Jurkat, Clone E6-1 (cell line): ENCODE measurements around the gene OSMR.

Experiments used
- DNase-seq: peaks from one replicate; pipeline ENCODE4 v3.0.0-alpha.2; 2011; ENCODE audit warnings: low read depth, low spot score
- H3K4me3 ChIP-seq: 2 replicates; pipeline ENCODE4 v1.5.1; 2011; ENCODE audit warnings: mild to moderate bottlenecking, low read length, control low read depth, moderate library complexity

Gene OSMR

DNA sequence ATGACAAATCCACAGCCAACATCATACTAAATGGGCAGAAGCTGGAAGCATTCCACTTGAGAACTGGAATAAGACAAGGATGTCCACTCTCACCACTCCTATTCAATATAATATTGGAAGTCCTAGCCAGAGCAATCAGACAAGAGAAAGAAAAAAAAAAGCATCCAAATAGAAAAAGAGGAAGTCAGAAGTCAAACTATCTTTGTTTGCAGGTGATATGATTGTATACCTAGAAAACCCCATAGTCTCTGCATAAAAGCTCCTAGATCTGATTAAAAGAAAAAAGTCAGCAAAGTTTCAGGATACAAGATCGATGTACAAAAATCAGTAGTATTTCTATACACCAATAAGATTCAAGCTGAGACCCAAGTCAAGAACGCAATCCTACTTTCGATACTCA is 66.1 kb downstream of the OSMR start:
- no peak for DNase-seq

DNA sequence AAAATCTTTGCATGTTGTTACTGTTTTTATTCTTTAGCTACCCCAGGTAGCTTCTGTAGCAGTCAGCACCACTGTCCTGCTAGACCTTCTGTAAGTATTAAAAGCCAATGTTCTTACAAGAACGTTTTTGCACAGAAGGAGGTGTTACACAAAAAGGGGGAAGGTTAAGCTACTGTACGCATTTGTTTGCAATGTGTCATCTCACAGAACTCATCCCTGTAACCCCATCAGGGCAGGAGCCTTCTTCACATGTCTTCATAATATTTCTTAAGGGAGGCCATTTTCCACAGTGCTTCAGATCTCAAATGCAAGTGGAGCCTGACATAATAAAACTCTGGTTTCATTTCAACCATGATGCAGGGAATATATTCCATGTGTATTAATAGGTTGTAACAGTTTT is 67.9 kb downstream of the OSMR start:
- no peak overlapping the region for H3K4me3 ChIP-seq
- DNase-seq, result no peak

More for the DNA sequence above, 66.1 kb downstream of the OSMR start:
- no peak overlapping the region for H3K4me3 ChIP-seq

DNA sequence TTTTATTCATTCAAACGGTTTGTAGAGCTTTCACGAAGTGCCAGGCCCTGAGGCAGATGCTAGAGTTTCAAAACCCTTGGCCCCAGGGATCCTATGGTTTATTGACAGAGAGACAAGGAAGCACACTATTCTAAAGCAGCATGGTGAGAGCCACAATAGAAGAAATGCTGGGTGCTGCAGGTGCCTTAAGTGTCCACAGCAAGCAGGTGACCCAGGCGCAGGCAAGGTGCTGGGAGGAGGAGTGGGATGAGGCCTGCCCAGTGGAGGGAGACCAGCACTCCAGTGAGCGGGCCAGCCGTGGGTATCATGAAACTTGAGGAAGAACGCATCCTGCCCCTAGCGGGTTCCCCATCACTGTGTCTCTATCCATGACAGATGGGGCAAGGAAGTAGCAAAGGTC is 71.0 kb downstream of the OSMR start:
- no peak overlapping the region for H3K4me3 ChIP-seq
- no peak for DNase-seq

DNA sequence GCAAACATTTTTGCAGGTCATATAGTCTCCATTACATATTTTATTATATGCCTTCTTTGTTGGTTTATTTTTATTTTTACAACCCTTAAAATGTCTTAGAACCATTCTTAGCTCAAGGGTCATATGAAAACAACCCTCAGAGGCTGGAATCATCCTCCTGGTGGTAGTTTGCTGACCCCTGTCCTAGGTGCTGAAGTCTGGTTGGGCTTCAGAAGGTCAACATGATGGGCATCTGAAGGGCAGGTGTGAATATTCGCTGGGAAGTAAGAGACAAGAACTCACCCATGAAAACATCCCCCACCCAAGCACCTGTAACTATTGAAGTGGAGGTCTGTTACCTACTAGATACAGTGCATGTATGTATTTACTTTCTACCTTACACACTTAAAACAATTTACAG is 75.4 kb downstream of the OSMR start:
- no peak for DNase-seq
- no peak overlapping the region for H3K4me3 ChIP-seq

DNA sequence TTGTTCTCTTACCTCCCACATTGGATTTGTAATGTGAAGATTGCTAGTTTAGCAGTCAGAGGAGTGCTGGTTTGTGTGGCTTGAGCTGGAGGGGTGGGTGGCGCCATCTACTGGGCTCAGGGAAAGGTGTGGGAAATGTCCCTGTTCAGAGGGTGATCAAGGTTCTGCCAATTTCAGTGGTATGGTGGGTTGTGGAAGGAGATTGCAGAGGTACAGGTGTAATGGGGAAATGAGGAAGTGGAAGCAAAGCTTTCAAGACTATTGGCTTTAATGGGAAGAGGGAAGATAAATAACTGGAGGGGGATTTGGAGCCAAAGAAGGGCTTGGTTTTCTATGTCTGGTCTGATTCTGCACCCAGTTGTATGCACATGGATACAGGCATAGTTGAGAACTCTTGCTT is 76.4 kb downstream of the OSMR start:
- DNase-seq, result peak; percentile 30

DNA sequence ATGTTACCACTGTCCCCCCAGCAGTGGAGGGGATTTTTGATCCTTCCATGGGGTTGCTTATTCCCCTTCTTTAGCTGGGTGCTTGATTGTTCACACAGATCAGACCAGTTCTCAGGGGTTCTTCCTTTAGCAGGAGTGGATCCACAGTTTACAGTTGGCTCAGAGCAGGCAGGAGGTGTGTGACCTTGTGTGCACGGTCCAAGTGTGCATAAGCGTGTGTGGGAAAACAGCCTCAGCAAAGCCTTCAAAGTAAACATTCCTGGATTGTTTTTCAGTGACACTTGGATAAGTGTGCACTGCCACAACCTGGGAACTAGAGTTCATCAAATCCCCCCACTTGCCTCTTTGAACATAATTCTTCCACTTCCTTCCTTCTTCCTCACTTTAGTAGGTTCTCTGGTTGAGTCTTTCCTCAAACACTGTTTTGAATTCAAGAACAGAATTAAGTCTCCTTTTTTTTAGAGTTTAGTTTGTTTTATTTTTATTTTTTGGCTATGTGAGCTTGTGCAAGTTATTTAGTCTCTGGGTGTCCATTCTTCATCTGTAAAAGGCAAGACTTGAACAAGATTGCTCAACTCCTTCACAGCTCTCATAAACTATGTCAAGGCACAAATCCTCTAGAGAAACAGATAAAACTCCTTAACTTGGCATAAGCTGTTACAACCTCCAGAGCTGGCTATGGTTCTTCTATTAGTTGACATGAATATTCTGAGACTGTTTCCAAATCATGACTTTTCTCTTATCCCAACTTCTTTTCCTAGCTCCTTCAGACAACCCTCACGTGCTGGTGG is 78.0 kb downstream of the OSMR start:
- no peak overlapping the region for H3K4me3 ChIP-seq
- no peak for DNase-seq

More for the DNA sequence above, 76.4 kb downstream of the OSMR start:
- no peak overlapping the region for H3K4me3 ChIP-seq

DNA sequence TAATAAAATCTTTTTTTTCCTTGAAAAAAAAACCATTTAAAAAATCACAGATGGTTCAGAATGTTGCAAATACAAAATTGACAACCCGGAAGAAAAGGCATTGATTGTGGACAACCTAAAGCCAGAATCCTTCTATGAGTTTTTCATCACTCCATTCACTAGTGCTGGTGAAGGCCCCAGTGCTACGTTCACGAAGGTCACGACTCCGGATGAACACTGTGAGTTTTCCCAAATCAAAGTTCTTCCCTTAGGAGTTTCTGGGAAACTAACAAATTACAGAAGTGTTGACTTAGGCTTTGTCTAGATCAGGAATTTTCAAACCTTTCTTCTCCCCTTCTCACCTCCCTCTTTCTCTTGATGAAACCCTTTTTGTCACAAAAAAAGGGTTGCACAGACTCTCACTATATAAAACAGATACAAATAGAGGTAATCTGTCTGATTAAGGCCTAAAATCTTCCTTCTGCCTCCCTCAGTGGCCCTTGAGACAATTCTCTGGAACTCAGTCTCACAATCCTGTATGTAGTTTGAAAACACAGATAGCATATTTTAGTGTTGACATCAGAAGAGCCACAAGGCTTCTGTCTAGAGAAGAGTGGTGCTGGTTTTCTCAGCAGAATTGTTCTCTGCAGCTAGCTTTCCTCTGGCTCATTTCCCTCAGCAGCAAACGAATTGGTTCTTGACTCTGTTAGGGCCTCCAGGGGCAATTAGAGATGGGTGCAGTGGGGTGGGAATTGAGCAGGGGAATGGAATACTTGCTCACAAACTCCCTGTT is 79.5 kb downstream of the OSMR start:
- H3K4me3 ChIP-seq, result no peak overlapping the region
- no peak for DNase-seq

DNA sequence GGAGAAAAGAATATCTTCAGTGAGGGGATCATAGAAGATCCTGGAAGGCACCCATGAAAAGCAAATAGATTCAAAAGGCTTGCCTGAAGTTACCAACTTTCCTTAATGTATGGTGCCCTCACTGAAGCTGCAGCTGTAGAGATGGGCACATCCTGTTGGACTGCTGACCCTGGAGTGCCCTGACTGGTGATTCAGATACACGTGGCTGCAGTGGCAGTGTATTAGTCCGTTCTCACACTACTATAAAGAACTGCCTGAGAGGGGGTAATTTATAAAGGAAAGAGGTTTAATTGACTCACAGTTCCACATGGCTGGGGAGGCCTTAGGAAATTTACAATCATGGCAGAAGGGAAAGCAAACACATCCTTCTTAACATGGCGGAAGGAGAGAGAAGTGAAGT is 80.3 kb downstream of the OSMR start:
- no peak overlapping the region for H3K4me3 ChIP-seq
- DNase-seq, result no peak

DNA sequence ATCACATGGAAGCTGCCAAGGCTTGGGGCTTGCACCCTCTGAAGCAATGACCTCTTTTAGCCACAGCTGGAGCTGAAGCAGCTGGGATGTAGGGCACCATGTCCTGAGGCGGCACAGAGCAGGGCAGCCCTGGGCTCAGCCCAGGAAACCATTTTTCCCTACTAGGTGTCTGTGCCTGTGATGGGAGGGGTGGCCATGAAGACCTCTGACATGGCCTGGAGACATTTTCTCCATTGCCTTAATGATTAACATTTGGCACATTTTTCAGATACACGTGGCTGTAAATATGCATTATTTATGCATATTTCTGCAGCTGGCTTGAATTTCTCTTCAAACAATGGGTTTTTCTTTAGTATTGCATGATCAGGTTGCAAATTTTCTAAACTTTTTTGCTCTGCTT is 81.7 kb downstream of the OSMR start:
- H3K4me3 ChIP-seq, result no peak overlapping the region
- DNase-seq, result no peak

DNA sequence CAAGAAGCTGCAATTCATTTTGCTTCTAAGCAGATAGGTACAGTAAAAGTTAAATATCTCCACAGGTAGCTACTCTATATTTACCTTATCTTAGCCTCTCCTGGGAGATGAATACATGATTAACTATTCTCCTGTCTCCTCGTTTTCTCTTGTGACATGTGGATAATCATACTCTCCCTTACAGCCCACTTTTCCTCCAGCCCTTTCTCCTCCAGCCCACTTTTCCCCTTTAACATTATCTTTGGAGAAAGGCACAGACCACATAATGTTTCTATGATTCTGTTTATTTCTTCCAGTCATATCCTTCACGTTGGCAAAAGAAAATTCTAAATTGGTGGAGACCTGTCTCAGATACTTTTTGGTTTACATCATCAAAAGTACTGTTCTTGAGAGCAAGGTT is 84.0 kb downstream of the OSMR start:
- no peak for DNase-seq
- H3K4me3 ChIP-seq, result no peak overlapping the region

DNA sequence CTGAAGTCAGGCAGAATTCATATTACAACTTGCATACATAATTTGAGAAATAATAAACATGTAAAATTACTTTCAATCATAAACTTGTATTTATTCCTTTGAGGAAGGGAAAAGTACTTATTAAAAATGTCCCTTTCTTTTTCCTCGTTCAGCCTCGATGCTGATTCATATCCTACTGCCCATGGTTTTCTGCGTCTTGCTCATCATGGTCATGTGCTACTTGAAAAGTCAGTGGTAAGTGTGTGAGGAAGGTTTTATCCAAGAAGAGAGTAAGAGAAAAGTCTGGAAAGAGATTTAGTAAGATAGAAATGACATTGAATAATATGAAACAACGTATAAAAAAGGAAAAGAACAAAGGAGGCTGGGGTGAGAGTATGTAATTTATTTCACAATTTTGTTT is 85.9 kb downstream of the OSMR start:
- H3K4me3 ChIP-seq, result no peak overlapping the region
- DNase-seq, result no peak

DNA sequence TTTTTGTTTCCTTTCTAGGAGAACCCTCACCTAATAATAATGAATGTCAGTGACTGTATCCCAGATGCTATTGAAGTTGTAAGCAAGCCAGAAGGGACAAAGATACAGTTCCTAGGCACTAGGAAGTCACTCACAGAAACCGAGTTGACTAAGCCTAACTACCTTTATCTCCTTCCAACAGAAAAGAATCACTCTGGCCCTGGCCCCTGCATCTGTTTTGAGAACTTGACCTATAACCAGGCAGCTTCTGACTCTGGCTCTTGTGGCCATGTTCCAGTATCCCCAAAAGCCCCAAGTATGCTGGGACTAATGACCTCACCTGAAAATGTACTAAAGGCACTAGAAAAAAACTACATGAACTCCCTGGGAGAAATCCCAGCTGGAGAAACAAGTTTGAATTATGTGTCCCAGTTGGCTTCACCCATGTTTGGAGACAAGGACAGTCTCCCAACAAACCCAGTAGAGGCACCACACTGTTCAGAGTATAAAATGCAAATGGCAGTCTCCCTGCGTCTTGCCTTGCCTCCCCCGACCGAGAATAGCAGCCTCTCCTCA is 87.1 kb downstream of the OSMR start:
- H3K4me3 ChIP-seq, result no peak overlapping the region
- DNase-seq, result no peak

DNA sequence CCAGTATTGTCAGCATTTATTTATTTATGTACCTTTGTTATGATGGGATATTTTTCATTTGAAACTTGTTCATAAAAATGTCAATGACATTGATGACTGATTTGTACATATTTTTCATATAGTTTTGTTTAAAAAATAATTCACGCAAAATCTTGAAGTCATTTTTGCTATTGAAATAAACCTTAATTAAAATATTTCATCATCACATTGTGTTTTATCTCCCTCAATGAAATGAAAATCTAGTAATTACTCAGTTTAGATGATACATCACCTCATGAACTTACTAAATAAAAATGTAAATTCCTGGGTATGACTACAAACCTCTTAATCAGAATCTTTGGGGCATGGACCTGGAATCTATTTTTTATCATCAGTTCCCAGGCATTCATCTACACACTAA is 89.6 kb downstream of the OSMR start:
- no peak overlapping the region for H3K4me3 ChIP-seq
- DNase-seq, result no peak

DNA sequence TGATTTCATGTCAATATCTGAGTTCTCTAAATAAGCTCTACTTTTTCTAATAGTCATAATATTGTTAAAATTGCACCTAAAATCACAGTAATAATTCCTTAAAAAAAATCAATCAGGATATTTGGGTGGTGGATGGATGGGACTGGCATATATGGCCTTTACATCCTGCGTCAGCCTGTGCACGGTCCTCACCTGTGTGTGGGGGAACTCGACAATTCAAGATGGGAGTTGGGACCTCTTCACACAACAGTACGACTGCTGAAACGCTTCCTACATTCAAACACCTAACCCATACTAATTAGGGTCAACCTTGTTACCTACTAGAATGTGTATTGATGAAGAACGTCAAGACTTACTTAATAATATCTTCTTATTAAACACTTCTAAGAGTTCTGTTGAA is 90.5 kb downstream of the OSMR start:
- no peak for DNase-seq
- no peak overlapping the region for H3K4me3 ChIP-seq

DNA sequence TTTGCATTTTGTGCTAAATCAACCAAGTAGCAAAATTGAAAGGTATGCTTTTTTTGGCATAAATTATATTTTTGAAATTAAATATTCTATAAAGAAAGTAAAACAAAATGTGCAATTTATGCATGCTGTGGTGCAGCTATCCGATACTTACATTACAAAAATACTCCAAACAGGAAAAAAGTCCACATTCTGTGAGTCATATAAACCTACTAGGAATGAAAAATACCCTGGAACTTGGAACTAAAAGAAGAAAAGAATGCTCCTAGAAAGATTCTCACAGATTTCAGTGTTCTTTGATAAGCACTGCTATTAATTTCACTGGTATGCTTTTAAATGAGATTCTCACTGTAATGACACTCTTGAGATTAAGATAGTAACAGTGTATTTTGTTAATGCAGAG is 92.6 kb downstream of the OSMR start:
- no peak for DNase-seq
- no peak overlapping the region for H3K4me3 ChIP-seq

DNA sequence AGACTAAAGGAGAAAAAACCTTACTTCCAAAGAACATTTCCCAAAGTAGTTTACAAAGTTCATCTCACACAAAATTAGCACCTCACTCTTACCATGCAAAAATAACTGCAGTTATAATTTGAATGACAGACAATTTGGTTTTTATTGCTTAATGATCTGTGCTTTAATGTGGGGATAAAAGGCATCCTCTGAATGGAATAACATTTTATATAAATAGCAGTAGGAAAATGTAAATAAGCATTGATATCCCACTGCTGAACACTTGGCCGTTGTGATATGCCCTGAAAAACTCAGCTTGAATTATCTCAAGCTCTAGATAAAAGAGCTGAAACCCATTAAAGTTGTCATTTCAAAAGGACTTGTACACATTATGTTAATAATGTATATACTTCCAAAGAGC is 93.2 kb downstream of the OSMR start:
- H3K4me3 ChIP-seq, result no peak overlapping the region
- no peak for DNase-seq

DNA sequence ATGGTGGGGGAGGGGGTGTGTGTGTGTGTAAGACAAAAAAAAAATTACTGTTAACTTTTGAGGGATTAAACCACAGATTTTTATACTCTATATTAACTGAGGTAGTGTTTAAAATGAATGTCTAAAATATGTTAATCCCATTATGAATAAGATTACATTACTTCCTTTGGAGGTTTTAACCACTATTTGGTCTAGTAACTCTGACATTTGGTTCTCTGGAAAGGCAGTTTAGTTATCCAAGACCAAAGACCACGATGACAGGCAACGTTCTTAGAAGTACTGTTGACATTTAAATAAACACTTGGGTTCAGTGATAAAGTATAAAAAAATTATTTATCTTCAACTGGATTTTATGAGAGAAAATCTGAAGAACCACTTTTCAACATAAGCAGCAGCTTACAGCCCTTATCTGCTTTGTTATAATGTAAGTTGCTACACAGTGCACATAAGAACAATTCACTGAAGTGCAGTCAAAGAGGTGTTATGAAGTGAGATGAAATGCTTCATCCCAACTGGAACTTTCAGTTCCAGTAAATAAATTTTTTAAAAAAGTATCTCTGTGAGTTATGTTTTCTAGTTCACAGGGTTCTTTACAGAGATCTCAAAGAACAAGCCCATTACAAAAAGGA is 94.5 kb downstream of the OSMR start:
- no peak for DNase-seq
- no peak overlapping the region for H3K4me3 ChIP-seq

DNA sequence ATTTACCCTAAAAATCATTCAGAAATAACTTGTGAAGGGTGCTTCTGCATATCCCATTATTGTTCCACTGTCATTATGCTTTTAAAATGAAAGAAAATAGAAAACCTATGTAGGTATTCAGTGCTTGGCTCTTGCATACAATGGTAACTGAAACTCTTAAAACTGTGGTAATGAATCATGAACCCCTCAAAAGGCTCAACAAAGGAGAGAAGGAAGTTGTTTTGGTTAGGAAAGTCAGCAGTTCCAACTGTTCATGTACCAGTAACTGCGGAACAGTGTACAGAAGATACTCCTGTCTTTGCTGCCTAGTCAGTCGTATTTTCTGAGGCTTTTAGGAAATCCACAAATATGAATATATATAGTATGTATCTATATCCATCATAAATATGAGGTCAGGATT is 96.1 kb downstream of the OSMR start:
- no peak for DNase-seq
- no peak overlapping the region for H3K4me3 ChIP-seq

DNA sequence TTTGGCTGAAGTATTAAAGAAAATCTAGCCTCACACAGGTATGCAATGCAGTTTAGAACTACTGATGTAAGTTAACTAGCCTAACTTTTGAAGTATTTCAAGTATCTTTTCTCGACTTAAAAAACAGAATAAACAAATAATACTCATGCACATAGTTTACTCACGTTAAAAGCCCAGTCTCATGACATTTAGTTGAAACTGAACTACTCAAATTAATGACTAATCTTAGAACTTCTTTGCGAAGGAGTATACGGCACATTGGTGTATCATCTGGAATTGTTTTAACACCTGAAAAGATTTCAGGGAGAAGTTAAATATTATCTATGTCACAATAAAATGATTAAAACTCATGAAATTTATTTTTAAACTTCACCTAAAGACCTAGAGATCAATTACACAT is 98.5 kb downstream of the OSMR start:
- no peak for DNase-seq
- H3K4me3 ChIP-seq, result no peak overlapping the region

DNA sequence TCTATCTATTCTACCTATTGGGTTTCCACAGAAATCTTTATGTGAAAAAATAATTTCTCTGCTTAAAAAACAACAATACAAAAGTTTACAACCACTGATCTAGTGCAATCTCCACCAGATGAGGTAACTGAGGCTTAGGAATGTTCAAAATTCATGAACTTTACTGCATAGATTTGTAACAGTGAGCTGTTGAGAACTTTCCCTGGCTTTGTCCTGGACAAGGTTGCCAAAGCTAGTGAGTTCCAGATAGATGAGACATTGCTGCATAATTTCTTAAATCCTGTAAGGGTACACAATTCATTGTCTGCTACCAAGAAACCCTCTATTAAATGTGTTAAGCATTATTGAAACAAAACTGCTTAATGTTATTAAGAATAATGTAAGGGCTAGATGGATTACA is 102.7 kb downstream of the OSMR start:
- DNase-seq, result no peak
- no peak overlapping the region for H3K4me3 ChIP-seq
